OCI-LY7 (cell line): ENCODE measurements around the gene ATP2B1. TPM values are rescaled to one million over a fixed set of nuclear protein-coding genes. Genes with fewer than 3 reads are reported as not detected.

Experiments
- BruUV-seq: library from RNA; stranded (reverse); fragments of 400-500 nt; replicated peaks from 2 replicates; lab custom pipeline; 2021; lab: Mats Ljungman, UMichigan
- CTCF ChIA-PET: fragments of 300-600 bp; sonication (Branson Sonifier 250); formaldehyde crosslinking; loops from one replicate; lab custom pipeline; 2022; ENCODE audit warnings: antibody characterized with exemption; ENCODE audit not compliant: unreplicated experiment; lab: Charles Lee
- POLR2A ChIA-PET: fragments of 300-600 bp; sonication (Branson Sonifier 250); formaldehyde crosslinking; loops from one replicate; lab custom pipeline; 2022; ENCODE audit warnings: antibody characterized with exemption; lab: Charles Lee
- DNase-seq: peaks from one replicate; pipeline ENCODE4 v3.0.0-alpha.2; 2015; ENCODE audit warnings: low spot score
- H2AFZ ChIP-seq: fragments of 200-600 bp; sonication (generic), shearing (Covaris generic); 2 replicates; pipeline ENCODE4 v1.6.1; 2014; ENCODE audit warnings: mild to moderate bottlenecking, antibody characterized with exemption, low read length, moderate library complexity
- H3K27ac ChIP-seq: fragments of 200-600 bp; sonication (generic); 2 replicates; pipeline ENCODE4 v1.5.1; 2014; ENCODE audit warnings: mixed run types, low read depth, mild to moderate bottlenecking, moderate library complexity, low read length, inconsistent platforms; ENCODE audit not compliant: poor library complexity, severe bottlenecking
- H3K36me3 ChIP-seq: fragments of 200-600 bp; sonication (generic); 2 replicates; pipeline ENCODE4 v1.6.1; 2014; ENCODE audit warnings: mild to moderate bottlenecking, antibody characterized with exemption, low read length, moderate library complexity, mixed read lengths; ENCODE audit not compliant: insufficient read depth
- H3K4me1 ChIP-seq: fragments of 200-600 bp; sonication (generic); 2 replicates; pipeline ENCODE4 v1.5.1; 2014; ENCODE audit warnings: mild to moderate bottlenecking, low read length; ENCODE audit not compliant: insufficient read depth, poor library complexity, severe bottlenecking
- H3K4me2 ChIP-seq: fragments of 200-600 bp; sonication (generic); 2 replicates; pipeline ENCODE4 v1.6.1; 2014; ENCODE audit warnings: mild to moderate bottlenecking, low read length
- H3K4me3 ChIP-seq: fragments of 200-600 bp; sonication (generic); 2 replicates; pipeline ENCODE4 v1.5.1; 2014; ENCODE audit warnings: mild to moderate bottlenecking, low read depth, low read length; ENCODE audit not compliant: poor library complexity, severe bottlenecking
- H3K79me2 ChIP-seq: fragments of 200-600 bp; sonication (generic); 2 replicates; pipeline ENCODE4 v1.6.1; 2016; ENCODE audit warnings: low read depth, mild to moderate bottlenecking, low read length, moderate library complexity, mixed read lengths; ENCODE audit not compliant: insufficient read depth
- H3K9me2 ChIP-seq: fragments of 200-600 bp; sonication (generic); 2 replicates; pipeline ENCODE4 v1.6.1; 2016; ENCODE audit warnings: mild to moderate bottlenecking, low read length, mixed read lengths; ENCODE audit not compliant: insufficient read depth
- H3K9me3 ChIP-seq: fragments of 200-600 bp; sonication (generic); 2 replicates; pipeline ENCODE4 v1.6.1; 2014; ENCODE audit warnings: mild to moderate bottlenecking, mixed run types, low read length, mixed read lengths
- H4K20me1 ChIP-seq: fragments of 200-600 bp; sonication (generic); 2 replicates; pipeline ENCODE4 v1.6.1; 2014; ENCODE audit warnings: mild to moderate bottlenecking, antibody characterized with exemption, low read length, moderate library complexity, mixed read lengths; ENCODE audit not compliant: insufficient read depth
- EZH2phosphoT487 ChIP-seq: fragments of 200-600 bp; sonication (generic); IDR thresholded peaks from 2 replicates; pipeline ENCODE4 v1.6.1; 2018; ENCODE audit warnings: low read depth, borderline replicate concordance, mild to moderate bottlenecking, mixed run types, antibody characterized with exemption, low read length, moderate library complexity, mixed read lengths
- intact Hi-C: fragments of 100-400 bp; cut with micrococcal nuclease; formaldehyde crosslinking; loops from one replicate; pipeline ENCODE4 v1.10.0; 2022; ENCODE audit not compliant: unreplicated experiment
- total RNA-seq, 2 experiments: library from RNA; depleted of rRNA in 1 of 2; stranded (reverse); fragments of >200 nt in 1 of 2; shearing (Covaris generic) in 1 of 2; gene quantifications; 2 replicates each; pipeline ENCODE4 v1.2.3, GENCODE V29; 2014 to 2022
- TF ChIP-seq, protein P1 (sequence below): fragments of 200-600 bp; sonication (generic); conservative IDR thresholded peaks from 2 replicates; pipeline ENCODE4 v1.5.1; 2014; ENCODE audit warnings: mild to moderate bottlenecking, antibody characterized with exemption, low read length, moderate library complexity, mixed read lengths

ATP2B1 gene
- total RNA-seq, 2 experiments from 2014 or later: 58.5 to 74.9 TPM

DNA sequence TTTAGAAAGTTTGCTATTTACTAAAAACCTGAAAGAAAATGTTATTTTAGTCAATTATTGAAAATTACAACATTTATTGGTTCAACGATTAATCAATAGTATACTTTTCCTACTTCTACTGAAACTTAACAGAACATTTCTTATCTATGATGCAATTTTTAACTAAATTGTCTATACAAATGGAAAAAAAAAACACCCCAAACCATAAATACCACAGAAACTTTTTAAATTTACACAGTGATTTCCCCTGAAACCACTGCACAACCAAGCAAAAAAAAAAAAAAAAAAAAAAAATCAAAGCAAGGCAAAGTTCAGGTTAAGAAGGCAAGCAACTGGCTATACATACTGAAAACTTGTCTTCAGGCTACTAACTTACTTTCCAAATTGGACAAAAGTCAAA is 110.9 kb downstream of the ATP2B1 start:
- no TSS peak for BruUV-seq
- POLR2A ChIA-PET: interaction anchor here (0.6 to 1.4 kb wide), 7 partner anchors 9 to 934 kb away, joined by 3 to 5 read pairs (median 4); no protein-coding TSS in a partner anchor
- Histone ChIP-seq H3K9me3 (no peaks in the 10 kb centered on the region), H3K4me2 (no peak overlapping the region), H3K79me2 (no peaks in the 10 kb centered on the region), H4K20me1 (no peaks in the 10 kb centered on the region), H3K27ac (no peak overlapping the region), H3K4me1 (no peaks in the 10 kb centered on the region), H3K4me3 (no peak overlapping the region), H3K9me2 (no peaks in the 10 kb centered on the region), H2AFZ (no peak overlapping the region), H3K36me3 (peaks cover 69% of the 10 kb centered on the region)
- DNase-seq: no peak
- no peak for TF ChIP-seq EZH2phosphoT487
- TF ChIP-seq, protein P1, sequence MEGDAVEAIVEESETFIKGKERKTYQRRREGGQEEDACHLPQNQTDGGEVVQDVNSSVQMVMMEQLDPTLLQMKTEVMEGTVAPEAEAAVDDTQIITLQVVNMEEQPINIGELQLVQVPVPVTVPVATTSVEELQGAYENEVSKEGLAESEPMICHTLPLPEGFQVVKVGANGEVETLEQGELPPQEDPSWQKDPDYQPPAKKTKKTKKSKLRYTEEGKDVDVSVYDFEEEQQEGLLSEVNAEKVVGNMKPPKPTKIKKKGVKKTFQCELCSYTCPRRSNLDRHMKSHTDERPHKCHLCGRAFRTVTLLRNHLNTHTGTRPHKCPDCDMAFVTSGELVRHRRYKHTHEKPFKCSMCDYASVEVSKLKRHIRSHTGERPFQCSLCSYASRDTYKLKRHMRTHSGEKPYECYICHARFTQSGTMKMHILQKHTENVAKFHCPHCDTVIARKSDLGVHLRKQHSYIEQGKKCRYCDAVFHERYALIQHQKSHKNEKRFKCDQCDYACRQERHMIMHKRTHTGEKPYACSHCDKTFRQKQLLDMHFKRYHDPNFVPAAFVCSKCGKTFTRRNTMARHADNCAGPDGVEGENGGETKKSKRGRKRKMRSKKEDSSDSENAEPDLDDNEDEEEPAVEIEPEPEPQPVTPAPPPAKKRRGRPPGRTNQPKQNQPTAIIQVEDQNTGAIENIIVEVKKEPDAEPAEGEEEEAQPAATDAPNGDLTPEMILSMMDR: no peak
- intact Hi-C loops: no loop called here
- CTCF ChIA-PET: no interaction called here

DNA sequence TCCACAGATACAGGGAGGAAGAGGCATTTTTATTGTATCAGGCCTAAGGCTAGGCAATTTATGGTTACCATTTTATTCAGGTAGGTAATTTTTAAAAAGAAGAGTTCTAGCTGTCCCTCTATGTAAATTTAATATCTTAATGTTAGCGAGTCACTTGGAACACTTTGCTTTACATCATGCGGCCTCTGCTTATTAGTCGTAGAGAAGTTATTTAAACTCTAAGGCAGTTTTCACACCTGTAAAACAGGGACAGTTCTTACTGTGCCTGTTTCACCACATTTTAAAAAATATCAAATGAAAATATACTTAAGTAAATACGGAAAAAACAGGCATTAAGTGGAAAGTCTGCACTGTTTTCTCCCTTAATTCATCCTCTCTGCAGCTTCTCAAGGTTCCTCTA is 111.4 kb downstream of the ATP2B1 start:
- Histone ChIP-seq H3K9me2 (no peaks in the 10 kb centered on the region), H3K27ac (no peak overlapping the region), H4K20me1 (no peaks in the 10 kb centered on the region), H3K36me3 (peaks cover 69% of the 10 kb centered on the region), H3K4me1 (no peaks in the 10 kb centered on the region), H3K4me2 (no peak overlapping the region), H2AFZ (no peak overlapping the region), H3K4me3 (no peak overlapping the region), H3K9me3 (no peaks in the 10 kb centered on the region), H3K79me2 (no peaks in the 10 kb centered on the region)
- ChIA-PET POLR2A (interaction anchor here (1.3 to 1.4 kb wide), 3 partner anchors 9 to 441 kb away, joined by 3 to 4 read pairs (median 3); no protein-coding TSS in a partner anchor), CTCF (no interaction called here)
- intact Hi-C loops: no loop called here
- no peak for DNase-seq
- no peak for TF ChIP-seq EZH2phosphoT487
- TF ChIP-seq, protein P1: no peak
- BruUV-seq: no TSS peak

DNA sequence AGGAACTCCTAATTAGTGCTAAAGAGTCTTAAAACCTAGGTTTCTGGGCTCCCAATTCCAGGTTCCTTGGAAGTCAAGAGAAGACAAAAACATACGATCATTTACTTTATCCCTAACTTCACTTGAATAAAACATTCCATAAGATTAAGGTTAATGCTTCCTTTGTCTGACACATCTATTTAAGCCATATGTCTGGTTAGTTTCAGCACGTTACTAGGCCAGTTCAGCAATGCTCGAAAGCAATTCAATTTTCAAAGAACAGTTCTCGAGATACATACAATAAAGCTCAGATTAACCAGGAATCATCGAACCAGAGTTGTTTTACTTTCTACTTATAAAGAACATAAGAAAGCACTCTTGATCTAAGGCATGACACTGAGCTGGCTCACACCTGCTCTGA is 114.8 kb downstream of the ATP2B1 start:
- Histone ChIP-seq H3K27ac (no peak overlapping the region), H3K4me3 (no peak overlapping the region), H3K9me3 (no peaks in the 10 kb centered on the region), H3K79me2 (no peaks in the 10 kb centered on the region), H3K36me3 (peaks cover 64% of the 10 kb centered on the region), H3K4me2 (no peak overlapping the region), H4K20me1 (no peaks in the 10 kb centered on the region), H2AFZ (no peak overlapping the region), H3K4me1 (no peaks in the 10 kb centered on the region), H3K9me2 (no peaks in the 10 kb centered on the region)
- no peak for DNase-seq
- no peak for TF ChIP-seq EZH2phosphoT487
- TF ChIP-seq, protein P1: no peak
- no TSS peak for BruUV-seq
- POLR2A ChIA-PET: interaction anchor here (0.6 kb wide), 1 partner anchor 16 kb away, joined by 5 read pairs; no protein-coding TSS in a partner anchor
- CTCF ChIA-PET: no interaction called here
- intact Hi-C loops: no loop called here
